Nephron progenitor cell (in vitro differentiated cells): ENCODE measurements around the gene OR7C2.

Experiments
- DNase-seq: peaks from one replicate; pipeline ENCODE4 v3.0.0; 2021
- H3K27ac Mint-ChIP-seq: 2 replicates; pipeline ENCODE4 v1.8.0; 2021; ENCODE audit warnings: mild to moderate bottlenecking, moderate library complexity, mixed read lengths
- H3K27me3 Mint-ChIP-seq: 2 replicates; pipeline ENCODE4 v1.8.0; 2021; ENCODE audit warnings: mild to moderate bottlenecking, low read depth, mixed read lengths; ENCODE audit not compliant: poor library complexity
- H3K36me3 Mint-ChIP-seq: 2 replicates; pipeline ENCODE4 v1.8.0; 2021; ENCODE audit warnings: low read depth, mixed read lengths
- H3K4me1 Mint-ChIP-seq: 2 replicates; pipeline ENCODE4 v1.8.0; 2021; ENCODE audit warnings: mixed read lengths
- H3K4me3 Mint-ChIP-seq: 2 replicates; pipeline ENCODE4 v1.8.0; 2021; ENCODE audit warnings: mild to moderate bottlenecking, moderate library complexity, mixed read lengths
- H3K9me3 Mint-ChIP-seq: 2 replicates; pipeline ENCODE4 v1.8.0; 2021; ENCODE audit warnings: mild to moderate bottlenecking, moderate library complexity, mixed read lengths
- TF ChIP-seq, protein P1 (sequence below): fragments of 200-600 bp; sonication (generic); IDR thresholded peaks from 2 replicates; pipeline ENCODE4 v1.5.0; 2021; ENCODE audit warnings: antibody characterized with exemption

OR7C2 gene

DNA sequence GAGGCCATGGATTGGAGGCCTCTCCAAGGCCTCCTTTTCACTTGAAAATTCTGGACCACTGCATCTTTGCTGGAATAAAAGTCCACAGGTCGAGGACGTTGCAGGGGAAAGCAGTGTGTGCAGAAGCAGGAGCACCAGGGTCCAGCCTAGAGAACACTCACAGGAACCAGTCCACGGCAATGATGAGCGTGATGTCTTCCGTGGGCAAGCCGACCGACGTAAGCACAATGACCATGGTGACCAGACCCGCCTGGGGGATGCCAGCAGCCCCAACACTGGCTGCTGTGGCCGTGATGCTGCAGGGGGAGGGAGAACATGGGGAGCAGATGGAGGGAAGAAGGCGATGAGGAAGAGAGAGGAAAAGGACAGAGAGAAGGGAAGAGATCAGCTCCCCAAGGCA, 11.5 kb downstream of the OR7C2 start:
- peaks cover 69% of the 10 kb centered on the region for H3K9me3 Mint-ChIP-seq

DNA sequence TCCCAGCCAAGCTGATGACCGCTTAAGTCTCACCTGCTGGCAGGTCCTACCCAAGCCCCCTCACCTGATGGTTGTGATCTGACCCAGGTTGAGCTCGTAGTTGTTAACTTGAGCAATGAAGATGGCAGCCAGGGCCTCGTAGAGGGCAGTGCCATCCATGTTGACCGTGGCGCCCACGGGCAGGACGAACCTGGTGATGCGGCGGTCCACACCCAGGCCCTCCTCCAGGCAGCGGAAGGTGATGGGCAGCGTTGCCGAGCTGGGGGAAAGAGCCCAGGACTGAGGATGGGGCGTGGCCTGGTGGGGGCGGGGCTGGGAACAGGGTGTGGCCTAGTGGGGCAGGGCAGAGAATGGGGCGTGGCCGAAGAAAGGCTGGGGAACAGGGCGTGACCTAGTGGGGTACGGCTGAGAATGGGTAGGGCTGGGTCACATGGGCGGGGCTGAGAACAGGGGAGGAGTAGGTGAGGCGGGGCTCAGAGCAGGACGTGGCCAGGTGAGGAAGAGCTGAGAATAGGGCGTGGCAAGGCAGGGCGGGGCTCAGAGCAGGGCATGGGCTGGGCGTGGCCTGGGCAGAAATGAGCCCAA, 12.9 kb downstream of the OR7C2 start:
- peaks cover 5% of the 10 kb centered on the region for H3K27me3 Mint-ChIP-seq
- no peak overlapping the region for H3K4me3 Mint-ChIP-seq
- no peaks in the 10 kb centered on the region for H3K36me3 Mint-ChIP-seq
- TF ChIP-seq, protein P1, sequence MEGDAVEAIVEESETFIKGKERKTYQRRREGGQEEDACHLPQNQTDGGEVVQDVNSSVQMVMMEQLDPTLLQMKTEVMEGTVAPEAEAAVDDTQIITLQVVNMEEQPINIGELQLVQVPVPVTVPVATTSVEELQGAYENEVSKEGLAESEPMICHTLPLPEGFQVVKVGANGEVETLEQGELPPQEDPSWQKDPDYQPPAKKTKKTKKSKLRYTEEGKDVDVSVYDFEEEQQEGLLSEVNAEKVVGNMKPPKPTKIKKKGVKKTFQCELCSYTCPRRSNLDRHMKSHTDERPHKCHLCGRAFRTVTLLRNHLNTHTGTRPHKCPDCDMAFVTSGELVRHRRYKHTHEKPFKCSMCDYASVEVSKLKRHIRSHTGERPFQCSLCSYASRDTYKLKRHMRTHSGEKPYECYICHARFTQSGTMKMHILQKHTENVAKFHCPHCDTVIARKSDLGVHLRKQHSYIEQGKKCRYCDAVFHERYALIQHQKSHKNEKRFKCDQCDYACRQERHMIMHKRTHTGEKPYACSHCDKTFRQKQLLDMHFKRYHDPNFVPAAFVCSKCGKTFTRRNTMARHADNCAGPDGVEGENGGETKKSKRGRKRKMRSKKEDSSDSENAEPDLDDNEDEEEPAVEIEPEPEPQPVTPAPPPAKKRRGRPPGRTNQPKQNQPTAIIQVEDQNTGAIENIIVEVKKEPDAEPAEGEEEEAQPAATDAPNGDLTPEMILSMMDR: no peak
- no peak for DNase-seq
- H3K27ac Mint-ChIP-seq: no peak overlapping the region
- H3K9me3 Mint-ChIP-seq: peaks cover 65% of the 10 kb centered on the region
- H3K4me1 Mint-ChIP-seq: no peaks in the 10 kb centered on the region

More for the DNA sequence above, 11.5 kb downstream of the OR7C2 start:
- H3K36me3 Mint-ChIP-seq: no peaks in the 10 kb centered on the region
- no peaks in the 10 kb centered on the region for H3K4me1 Mint-ChIP-seq
- H3K27me3 Mint-ChIP-seq: peaks cover 5% of the 10 kb centered on the region
- no peak overlapping the region for H3K27ac Mint-ChIP-seq
- DNase-seq: no peak
- TF ChIP-seq, protein P1: no peak
- H3K4me3 Mint-ChIP-seq: no peak overlapping the region

DNA sequence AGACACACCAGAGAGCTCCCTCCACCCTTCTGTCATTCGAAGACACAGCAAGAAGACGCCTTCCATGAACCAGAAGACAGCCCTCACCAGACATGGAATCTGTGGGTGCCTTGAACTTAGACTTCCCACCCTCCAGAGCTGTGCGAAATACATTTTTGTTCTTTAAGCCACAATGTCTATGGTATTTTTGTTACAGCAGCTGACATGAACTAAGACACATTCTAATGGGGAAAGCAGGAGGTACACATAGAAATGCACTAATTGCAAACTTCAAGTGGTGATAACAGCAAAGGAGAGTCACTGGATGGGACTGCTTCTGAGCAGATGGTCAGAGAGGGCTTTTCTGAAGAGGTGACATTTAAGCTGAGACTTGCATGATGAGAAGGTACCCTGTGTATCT, 16.2 kb downstream of the OR7C2 start:
- Mint-ChIP-seq H3K27ac (no peak overlapping the region), H3K36me3 (no peaks in the 10 kb centered on the region), H3K27me3 (peaks cover 5% of the 10 kb centered on the region), H3K4me3 (no peak overlapping the region), H3K4me1 (no peaks in the 10 kb centered on the region), H3K9me3 (peaks cover 60% of the 10 kb centered on the region)
- no peak for DNase-seq
- TF ChIP-seq, protein P1: no peak

DNA sequence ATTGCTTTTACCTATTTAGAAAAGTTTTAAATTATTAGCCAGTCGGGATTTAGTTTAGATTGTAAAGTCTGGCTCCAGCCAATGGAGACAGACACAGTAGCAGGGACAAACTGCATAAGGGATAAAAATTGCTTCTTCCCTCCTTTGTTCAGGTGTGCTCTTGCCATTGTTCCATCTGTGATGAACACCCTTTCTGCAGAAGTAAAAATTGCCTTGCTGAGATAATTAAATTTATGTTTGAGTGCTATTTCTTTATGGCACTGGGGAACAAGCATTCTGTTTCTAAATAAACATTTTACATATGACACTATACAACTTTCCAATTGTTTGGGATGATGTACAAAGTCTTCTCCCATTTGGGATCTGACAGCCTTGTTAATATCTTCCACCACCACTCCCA, 18.0 kb downstream of the OR7C2 start:
- Mint-ChIP-seq H3K9me3 (peaks cover 54% of the 10 kb centered on the region), H3K4me1 (no peaks in the 10 kb centered on the region)
- TF ChIP-seq, protein P1: no peak

DNA sequence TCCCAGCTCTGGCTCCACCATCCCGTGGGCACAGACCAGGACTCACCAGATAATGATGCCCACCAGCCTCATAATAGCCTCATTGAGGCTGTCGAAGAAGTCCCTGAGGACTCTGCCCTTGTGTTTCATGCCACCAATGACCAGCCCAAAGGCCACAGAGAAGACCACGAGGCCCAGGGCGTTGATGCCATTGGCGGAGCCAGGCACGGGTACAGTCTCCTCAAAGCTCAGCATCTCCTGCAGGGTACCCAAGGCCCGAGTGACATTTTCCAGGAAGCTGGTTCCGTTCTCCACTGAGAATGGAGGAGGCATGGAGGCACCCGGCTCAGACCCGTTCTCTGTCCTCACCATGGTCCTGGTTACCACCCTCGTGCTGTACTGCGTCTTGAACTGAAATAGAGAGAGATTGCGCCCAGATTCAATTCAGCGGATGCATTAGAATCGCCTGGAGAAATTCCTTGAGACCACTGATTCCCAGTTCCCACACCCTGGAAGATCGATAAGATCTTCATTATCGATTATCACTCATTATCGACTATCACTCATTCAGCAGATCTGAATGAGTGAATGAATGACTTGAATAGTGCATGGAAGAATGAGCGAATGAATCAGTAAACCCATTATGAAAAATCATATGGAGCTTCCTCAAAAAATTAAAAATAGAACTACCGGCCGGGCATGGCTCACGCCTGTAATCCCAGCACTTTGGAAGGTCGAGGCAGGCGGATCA, 20.8 kb downstream of the OR7C2 start:
- no peak overlapping the region for H3K4me3 Mint-ChIP-seq
- TF ChIP-seq, protein P1: no peak
- H3K36me3 Mint-ChIP-seq: peaks cover 13% of the 10 kb centered on the region
- H3K27me3 Mint-ChIP-seq: no peaks in the 10 kb centered on the region
- no peak overlapping the region for H3K27ac Mint-ChIP-seq
- DNase-seq: no peak
- H3K4me1 Mint-ChIP-seq: no peaks in the 10 kb centered on the region
- peaks cover 30% of the 10 kb centered on the region for H3K9me3 Mint-ChIP-seq

More for the DNA sequence above, 18.0 kb downstream of the OR7C2 start:
- Mint-ChIP-seq H3K27me3 (peaks cover 2% of the 10 kb centered on the region), H3K36me3 (peaks cover 10% of the 10 kb centered on the region), H3K27ac (no peak overlapping the region), H3K4me3 (no peak overlapping the region)
- DNase-seq: no peak

DNA sequence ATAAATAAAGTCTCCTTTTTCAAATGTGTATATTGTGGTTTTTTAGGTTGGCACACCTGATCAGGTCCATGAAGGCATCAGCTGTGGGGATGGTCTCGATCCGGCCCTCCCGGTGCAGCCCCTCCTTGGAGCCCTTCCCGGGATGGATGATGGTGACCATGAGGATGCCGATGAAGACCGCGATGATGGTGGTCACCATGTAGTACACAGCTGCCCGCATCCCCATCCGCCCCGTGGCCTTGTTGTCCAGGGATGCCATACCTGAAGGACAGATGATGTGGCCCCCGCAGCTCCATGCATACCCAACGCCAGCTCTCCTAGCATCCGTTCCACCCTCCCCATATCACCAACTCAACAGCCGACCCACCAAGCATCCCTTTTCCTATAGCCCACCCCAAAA, 27.0 kb downstream of the OR7C2 start:
- Mint-ChIP-seq H3K9me3 (peaks cover 4% of the 10 kb centered on the region), H3K4me3 (no peak overlapping the region), H3K36me3 (peaks cover 44% of the 10 kb centered on the region), H3K27me3 (no peaks in the 10 kb centered on the region), H3K4me1 (no peaks in the 10 kb centered on the region), H3K27ac (no peak overlapping the region)
- TF ChIP-seq, protein P1: no peak
- DNase-seq: no peak
